ENCODE measurements around the gene LRIT2. TPM values are rescaled to one million over a fixed set of nuclear protein-coding genes. Genes with fewer than 3 reads are reported as not detected.

LRIT2 gene
- total RNA-seq, 1 donor from 2014 or later: not detected

DNA sequence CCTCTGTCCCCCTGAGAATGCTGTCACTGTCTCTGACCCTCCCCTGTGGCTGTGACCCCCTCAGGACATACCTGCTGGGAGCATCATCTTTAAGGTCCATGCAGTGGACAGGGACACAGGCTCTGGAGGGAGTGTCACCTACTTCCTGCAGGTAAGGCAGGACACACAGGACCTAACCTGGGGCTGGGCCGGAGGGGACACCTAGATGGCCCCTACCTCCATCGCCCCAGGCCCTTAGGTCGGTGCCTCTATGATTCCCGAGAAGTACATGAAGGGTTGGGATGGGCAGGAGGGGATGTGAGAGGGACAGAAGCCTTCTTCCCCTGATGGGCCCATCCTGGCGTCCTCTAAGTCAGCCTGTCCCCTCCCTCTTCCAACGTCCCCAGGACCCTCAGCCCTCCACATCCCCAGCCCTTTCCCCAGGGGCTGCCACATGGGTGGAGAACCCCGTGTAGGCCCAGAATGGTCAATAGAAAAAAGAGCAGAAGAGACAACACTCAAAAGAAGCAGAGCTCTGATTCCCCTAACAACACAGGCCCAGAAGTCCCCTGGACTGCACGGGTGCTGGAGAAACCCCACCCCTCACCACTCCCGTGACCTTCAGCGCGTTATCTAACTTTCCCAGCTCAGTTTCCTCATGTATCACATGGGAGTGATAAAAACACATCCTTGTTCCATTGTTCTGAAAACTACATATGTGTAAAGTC is 24.7 kb downstream of the LRIT2 start:
- DNase-seq (ENCODE audit: low spot score): no peak
- Histone ChIP-seq H3F3A (ENCODE audit: low read depth) (no peaks in the 10 kb centered on the region), H3K9ac (no peak overlapping the region), H3K27me3 (peaks cover 15% of the 10 kb centered on the region), H2AFZ (replicated peaks) (no peak overlapping the region), H3K27ac (no peak overlapping the region), H3K4me2 (no peak overlapping the region), H3K9me3 (ENCODE audit: low read depth) (no peaks in the 10 kb centered on the region), H3K4me1 (no peaks in the 10 kb centered on the region), H3K79me2 (ENCODE audit: low read depth) (no peaks in the 10 kb centered on the region), H3K36me3 (no peaks in the 10 kb centered on the region), H3K4me3 (no peak overlapping the region), H4K20me1 (ENCODE audit: low read depth) (no peaks in the 10 kb centered on the region)
- Mint-ChIP-seq H3K36me3 (no peaks in the 10 kb centered on the region), H3K27ac (no peak overlapping the region), H3K4me3 (no peak overlapping the region), H3K27me3 (ENCODE audit: insufficient read depth, low read depth) (peaks cover 24% of the 10 kb centered on the region), H3K9me3 (no peaks in the 10 kb centered on the region), H3K4me1 (peaks cover 8% of the 10 kb centered on the region)
- no peak for TF ChIP-seq EZH2 (IDR thresholded peaks at IDR 0.05)
- no peak for TF ChIP-seq EZH2phosphoT487 (IDR thresholded peaks at IDR 0.05)
- TF ChIP-seq, protein P1, sequence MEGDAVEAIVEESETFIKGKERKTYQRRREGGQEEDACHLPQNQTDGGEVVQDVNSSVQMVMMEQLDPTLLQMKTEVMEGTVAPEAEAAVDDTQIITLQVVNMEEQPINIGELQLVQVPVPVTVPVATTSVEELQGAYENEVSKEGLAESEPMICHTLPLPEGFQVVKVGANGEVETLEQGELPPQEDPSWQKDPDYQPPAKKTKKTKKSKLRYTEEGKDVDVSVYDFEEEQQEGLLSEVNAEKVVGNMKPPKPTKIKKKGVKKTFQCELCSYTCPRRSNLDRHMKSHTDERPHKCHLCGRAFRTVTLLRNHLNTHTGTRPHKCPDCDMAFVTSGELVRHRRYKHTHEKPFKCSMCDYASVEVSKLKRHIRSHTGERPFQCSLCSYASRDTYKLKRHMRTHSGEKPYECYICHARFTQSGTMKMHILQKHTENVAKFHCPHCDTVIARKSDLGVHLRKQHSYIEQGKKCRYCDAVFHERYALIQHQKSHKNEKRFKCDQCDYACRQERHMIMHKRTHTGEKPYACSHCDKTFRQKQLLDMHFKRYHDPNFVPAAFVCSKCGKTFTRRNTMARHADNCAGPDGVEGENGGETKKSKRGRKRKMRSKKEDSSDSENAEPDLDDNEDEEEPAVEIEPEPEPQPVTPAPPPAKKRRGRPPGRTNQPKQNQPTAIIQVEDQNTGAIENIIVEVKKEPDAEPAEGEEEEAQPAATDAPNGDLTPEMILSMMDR (IDR thresholded peaks at IDR 0.05): no peak

DNA sequence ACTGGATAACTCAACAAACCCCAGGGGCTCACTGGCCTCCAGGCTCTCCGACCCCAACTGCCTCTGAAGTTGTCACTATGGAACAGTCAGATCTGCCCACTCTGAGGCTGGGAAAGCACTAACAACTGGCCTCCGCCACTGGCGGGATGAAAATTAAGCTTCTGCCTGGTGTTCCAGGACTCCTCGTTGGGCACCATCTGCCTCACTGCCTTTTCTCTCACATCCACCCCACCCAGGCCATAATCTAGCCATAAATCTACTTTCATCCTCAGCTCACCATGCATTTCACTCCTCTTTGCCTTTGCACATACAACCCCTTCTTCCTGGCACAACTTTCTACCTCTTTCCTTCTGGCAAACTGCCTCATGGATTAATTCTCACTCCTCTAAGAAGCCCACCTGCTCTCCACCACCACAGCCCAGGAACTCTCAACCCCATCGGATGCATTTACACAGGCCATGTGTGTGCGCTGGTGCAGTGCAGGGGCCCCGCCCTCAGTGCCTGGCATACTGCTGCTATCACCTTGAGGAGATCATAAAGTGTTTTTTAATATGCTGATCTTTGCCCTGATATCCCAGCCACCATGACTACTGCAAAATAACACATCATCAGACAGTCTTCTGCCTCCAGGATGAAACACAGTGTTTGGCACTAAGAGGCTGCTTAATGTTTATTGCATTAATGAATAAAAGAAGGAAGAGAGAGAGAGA is 27.0 kb downstream of the LRIT2 start:
- Histone ChIP-seq H3K4me2 (no peak overlapping the region), H3K9ac (no peak overlapping the region), H3K27ac (no peak overlapping the region), H3K9me3 (ENCODE audit: low read depth) (no peaks in the 10 kb centered on the region), H3K4me3 (no peak overlapping the region), H4K20me1 (ENCODE audit: low read depth) (no peaks in the 10 kb centered on the region), H2AFZ (replicated peaks) (no peak overlapping the region), H3K79me2 (ENCODE audit: low read depth) (no peaks in the 10 kb centered on the region), H3K27me3 (peaks cover 38% of the 10 kb centered on the region), H3K36me3 (no peaks in the 10 kb centered on the region), H3F3A (ENCODE audit: low read depth) (no peaks in the 10 kb centered on the region), H3K4me1 (no peaks in the 10 kb centered on the region)
- Mint-ChIP-seq H3K4me1 (peaks cover 10% of the 10 kb centered on the region), H3K27me3 (ENCODE audit: insufficient read depth, low read depth) (peaks cover 29% of the 10 kb centered on the region), H3K36me3 (no peaks in the 10 kb centered on the region), H3K9me3 (no peaks in the 10 kb centered on the region), H3K27ac (no peak overlapping the region), H3K4me3 (no peak overlapping the region)
- TF ChIP-seq, protein P1 (IDR thresholded peaks at IDR 0.05): no peak
- TF ChIP-seq EZH2 (IDR thresholded peaks at IDR 0.05) (no peak), EZH2phosphoT487 (IDR thresholded peaks at IDR 0.05) (no peak)
- no peak for DNase-seq (ENCODE audit: low spot score)

DNA sequence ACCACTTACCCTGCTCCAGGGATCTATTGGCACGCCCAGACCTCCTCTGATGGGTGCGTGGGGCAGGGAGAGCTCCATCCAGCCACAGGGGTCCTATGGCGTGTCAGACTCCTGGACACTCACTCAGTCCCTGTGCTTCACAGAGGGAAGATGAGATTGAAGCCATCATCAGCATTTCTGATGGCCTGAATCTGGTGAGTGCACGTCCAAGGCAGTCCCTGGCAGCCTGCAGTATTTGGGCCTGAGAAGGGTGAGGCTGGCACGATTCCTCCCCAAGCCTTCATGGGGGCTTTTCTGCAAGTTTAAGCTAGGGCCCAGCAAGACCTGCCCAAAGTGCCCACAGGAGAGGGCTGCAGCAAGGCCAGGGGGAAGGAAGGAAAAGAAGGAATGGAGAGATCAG is 27.7 kb downstream of the LRIT2 start:
- Mint-ChIP-seq H3K36me3 (no peaks in the 10 kb centered on the region), H3K4me3 (no peak overlapping the region), H3K9me3 (peaks cover 2% of the 10 kb centered on the region), H3K4me1 (peaks cover 10% of the 10 kb centered on the region), H3K27ac (no peak overlapping the region), H3K27me3 (ENCODE audit: insufficient read depth, low read depth) (peaks cover 34% of the 10 kb centered on the region)
- Histone ChIP-seq H3K4me2 (no peak overlapping the region), H3K9ac (no peak overlapping the region), H3K36me3 (no peaks in the 10 kb centered on the region), H3F3A (ENCODE audit: low read depth) (no peaks in the 10 kb centered on the region), H4K20me1 (ENCODE audit: low read depth) (no peaks in the 10 kb centered on the region), H3K4me3 (no peak overlapping the region), H2AFZ (replicated peaks) (no peak overlapping the region), H3K79me2 (ENCODE audit: low read depth) (no peaks in the 10 kb centered on the region), H3K27me3 (peaks cover 45% of the 10 kb centered on the region), H3K4me1 (no peaks in the 10 kb centered on the region), H3K9me3 (ENCODE audit: low read depth) (no peaks in the 10 kb centered on the region), H3K27ac (no peak overlapping the region)
- TF ChIP-seq, protein P1 (IDR thresholded peaks at IDR 0.05): no peak
- TF ChIP-seq EZH2 (IDR thresholded peaks at IDR 0.05) (no peak), EZH2phosphoT487 (IDR thresholded peaks at IDR 0.05) (no peak)
- no peak for DNase-seq (ENCODE audit: low spot score)

Measured in neural progenitor cell (in vitro differentiated cells).